Body of pancreas (tissue), 4 donors: Measurements from ENCODE around the gene LRRC70. TPM values are rescaled to one million over a fixed set of nuclear protein-coding genes. Genes with fewer than 3 reads are reported as not detected.
"Not testable (repeated sequence)": the region's sequence is repeated elsewhere in the genome, so short reads cannot be mapped to it uniquely, and the experiment has no call there.

Source experiments
- ATAC-seq: fragments of 150-250 bp; one replicate; pipeline ENCODE4 v1.9.1; 2016
- DNase-seq, 4 donors: peaks; one replicate each; pipeline ENCODE4 v3.0.0-alpha.2; 2019
- H3K27ac ChIP-seq, 4 donors: fragments of 200-600 bp; sonication (generic); 1 replicate in 3 of 4; 2 replicates in 1 of 4; pipeline versions ENCODE4 v1.5.1 to v1.6.1; 2016 to 2019; ENCODE audit warnings: mild to moderate bottlenecking in 1 of 4, mixed read lengths in 1 of 4, moderate library complexity in 1 of 4
- H3K27me3 ChIP-seq, 2 donors: fragments of 200-600 bp; sonication (generic); one replicate each; pipeline ENCODE4 v1.6.0; 2016; ENCODE audit warnings: mild to moderate bottlenecking in 1 of 2
- H3K36me3 ChIP-seq, 2 donors: fragments of 200-600 bp; sonication (generic); replicated peaks in 1 of 2; 2 replicates each; pipeline ENCODE4 v1.5.1; 2016; ENCODE audit warnings: low read depth in 2 of 2; ENCODE audit not compliant: insufficient read depth in 1 of 2
- H3K4me1 ChIP-seq: fragments of 200-600 bp; sonication (generic); one replicate; pipeline ENCODE4 v1.6.0; 2016
- H3K4me3 ChIP-seq, 2 donors: fragments of 200-600 bp; sonication (generic); 1 replicate in 1 of 2; 2 replicates in 1 of 2; pipeline ENCODE4 v1.5.1; 2016 to 2019
- H3K9me3 ChIP-seq, 3 donors: fragments of 200-600 bp; sonication (generic); 1 replicate in 2 of 3; 2 replicates in 1 of 3; pipeline ENCODE4 v1.5.1; 2016
- POLR2A ChIP-seq, 3 donors: fragments of 450-650 bp; IDR thresholded peaks; one replicate each; pipeline ENCODE4 v1.6.1; 2016; ENCODE audit warnings: antibody characterized with exemption in 3 of 3, mild to moderate bottlenecking in 2 of 3
- WGBS, 2 donors: methylation state at CpG; one replicate each; pipeline ENCODE4 v1.1.5; 2017; 5-methylcytosine and 5-hydroxymethylcytosine counted together
- intact Hi-C: fragments of 100-400 bp; cut with DNase I; formaldehyde crosslinking; loops from one replicate; pipeline ENCODE4 v1.15.1; 2023
- total RNA-seq, 2 donors: library from RNA; depleted of rRNA; stranded (reverse); fragments of >200 nt; gene quantifications; one replicate each; pipeline ENCODE4 v1.1.0, GENCODE V29; 2016
- TF ChIP-seq, protein P1 (sequence below), 7 experiments: fragments of 450-650 bp in 4 of 7; fragments of 200-600 bp in 3 of 7; sonication (generic) in 3 of 7; IDR thresholded peaks; one replicate each; pipeline ENCODE4 v1.5.1; 2016 to 2019; ENCODE audit warnings: antibody characterized with exemption in 7 of 7

The LRRC70 gene
- total RNA-seq, 2 donors from 2014 or later, result 0.99 to 4.7 TPM

- no peaks in the 10 kb centered on the region for H3K9me3 ChIP-seq
- H3K4me3 ChIP-seq, result no peak overlapping the region
- no peak overlapping the region for H3K27ac ChIP-seq
- intact Hi-C loops, result no loop called here
- H3K27me3 ChIP-seq, result no peaks in the 10 kb centered on the region
- H3K4me1 ChIP-seq, result no peaks in the 10 kb centered on the region
- TF ChIP-seq POLR2A (IDR thresholded peaks at IDR 0.05), result no peak
- TF ChIP-seq, protein P1, sequence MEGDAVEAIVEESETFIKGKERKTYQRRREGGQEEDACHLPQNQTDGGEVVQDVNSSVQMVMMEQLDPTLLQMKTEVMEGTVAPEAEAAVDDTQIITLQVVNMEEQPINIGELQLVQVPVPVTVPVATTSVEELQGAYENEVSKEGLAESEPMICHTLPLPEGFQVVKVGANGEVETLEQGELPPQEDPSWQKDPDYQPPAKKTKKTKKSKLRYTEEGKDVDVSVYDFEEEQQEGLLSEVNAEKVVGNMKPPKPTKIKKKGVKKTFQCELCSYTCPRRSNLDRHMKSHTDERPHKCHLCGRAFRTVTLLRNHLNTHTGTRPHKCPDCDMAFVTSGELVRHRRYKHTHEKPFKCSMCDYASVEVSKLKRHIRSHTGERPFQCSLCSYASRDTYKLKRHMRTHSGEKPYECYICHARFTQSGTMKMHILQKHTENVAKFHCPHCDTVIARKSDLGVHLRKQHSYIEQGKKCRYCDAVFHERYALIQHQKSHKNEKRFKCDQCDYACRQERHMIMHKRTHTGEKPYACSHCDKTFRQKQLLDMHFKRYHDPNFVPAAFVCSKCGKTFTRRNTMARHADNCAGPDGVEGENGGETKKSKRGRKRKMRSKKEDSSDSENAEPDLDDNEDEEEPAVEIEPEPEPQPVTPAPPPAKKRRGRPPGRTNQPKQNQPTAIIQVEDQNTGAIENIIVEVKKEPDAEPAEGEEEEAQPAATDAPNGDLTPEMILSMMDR (IDR thresholded peaks at IDR 0.05), result no peak
- ATAC-seq, result no peak
- no peak for DNase-seq
- no peaks in the 10 kb centered on the region for H3K36me3 ChIP-seq
Observed at GRCh38 chr5:62617943-62618342, 39.3 kb downstream of the LRRC70 start.

GRCh38 chr5:62620761-62621160, 42.1 kb downstream of the LRRC70 start:
- Histone ChIP-seq H3K27me3 (no peaks in the 10 kb centered on the region), H3K4me1 (no peaks in the 10 kb centered on the region), H3K4me3 (no peak overlapping the region), H3K9me3 (no peaks in the 10 kb centered on the region), H3K36me3 (no peaks in the 10 kb centered on the region), H3K27ac (no peak overlapping the region)
- ATAC-seq (no peak), DNase-seq (no peak)
- intact Hi-C loops, result no loop called here
- WGBS, 2 donors, result 91 to 97% methylated on average over 5 of the region's 5 CpGs
- TF ChIP-seq, protein P1 (IDR thresholded peaks at IDR 0.05), result no peak
- no peak for TF ChIP-seq POLR2A (IDR thresholded peaks at IDR 0.05)

GRCh38 chr5:62621280-62621679, 42.7 kb downstream of the LRRC70 start:
- Histone ChIP-seq H3K27me3 (no peaks in the 10 kb centered on the region), H3K9me3 (no peaks in the 10 kb centered on the region), H3K4me1 (no peaks in the 10 kb centered on the region), H3K27ac (no peak overlapping the region), H3K36me3 (no peaks in the 10 kb centered on the region), H3K4me3 (no peak overlapping the region)
- intact Hi-C loops, result no loop called here
- no peak for DNase-seq
- TF ChIP-seq, protein P1 (IDR thresholded peaks at IDR 0.05), result no peak
- TF ChIP-seq POLR2A (IDR thresholded peaks at IDR 0.05), result no peak
- WGBS, 2 donors, result 85 to 86% methylated on average over 6 of the region's 6 CpGs
- ATAC-seq, result no peak

GRCh38 chr5:62623271-62623670, 44.7 kb downstream of the LRRC70 start:
- TF ChIP-seq, protein P1 (IDR thresholded peaks at IDR 0.05), result no peak
- TF ChIP-seq POLR2A (IDR thresholded peaks at IDR 0.05), result no peak
- no peak for ATAC-seq
- Histone ChIP-seq H3K4me1 (no peaks in the 10 kb centered on the region), H3K9me3 (no peaks in the 10 kb centered on the region), H3K27ac (no peak overlapping the region), H3K27me3 (no peaks in the 10 kb centered on the region), H3K36me3 (no peaks in the 10 kb centered on the region), H3K4me3 (no peak overlapping the region)
- DNase-seq, result no peak
- WGBS, 2 donors, result 100% methylated on average over 1 of the region's 1 CpG
- intact Hi-C loops, result no loop called here

- H3K4me1 ChIP-seq, H3K36me3 ChIP-seq, intact Hi-C loops, H3K27me3 ChIP-seq, ATAC-seq, H3K27ac ChIP-seq, DNase-seq, H3K9me3 ChIP-seq, H3K4me3 ChIP-seq: not testable (repeated sequence)
- 93 to 95% methylated on average over 7 of the region's 7 CpGs for WGBS, 2 donors
Observed at GRCh38 chr5:62624436-62624835, 45.8 kb downstream of the LRRC70 start.
